Hematopoietic multipotent progenitor cell treated with erythropoietin and hydrocortisone succinate and interleukin-3 and kit ligand, for 15 days (in vitro differentiated cells): ENCODE data around the gene AUTS2.
"Not testable (repeated sequence)": the region's sequence is repeated elsewhere in the genome, so short reads cannot be mapped to it uniquely, and the experiment has no call there.

Experiments
- DNase-seq: peaks from one replicate; pipeline ENCODE4 v3.0.0-alpha.2; 2015; ENCODE audit warnings: low spot score

The AUTS2 gene

GRCh38 chr7:69761290-69761922 lies 163.1 kb downstream of the AUTS2 start:
- DNase-seq = no peak

DNA sequence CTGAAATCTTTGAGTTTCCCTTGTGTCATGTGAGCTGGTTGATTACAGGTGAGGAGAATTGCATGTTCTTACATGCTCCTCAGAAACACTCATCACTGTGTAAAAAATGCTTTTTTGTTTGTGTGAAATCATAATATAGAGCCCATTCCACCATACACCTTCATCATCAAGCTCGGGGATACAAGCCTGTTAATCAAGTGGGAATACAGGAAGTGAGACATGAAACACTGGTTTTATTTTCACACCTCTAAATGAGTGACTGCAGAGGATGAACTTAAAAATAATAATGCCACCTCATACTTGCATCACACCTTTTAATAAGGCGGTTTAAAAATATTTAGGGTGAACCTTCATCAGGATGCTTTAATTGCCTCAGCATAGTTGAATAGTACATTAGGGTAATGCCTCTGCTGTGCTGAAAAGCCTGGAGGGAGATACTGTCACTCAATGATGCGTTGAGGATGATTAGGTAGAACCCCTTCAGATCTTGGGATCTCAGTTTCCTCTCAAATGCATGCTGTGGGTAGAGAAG lies 164.6 kb downstream of the AUTS2 start:
- DNase-seq = no peak

- DNase-seq = no peak
These were observed 165.2 kb downstream of the AUTS2 start for GRCh38 chr7:69763513-69763912.

DNA sequence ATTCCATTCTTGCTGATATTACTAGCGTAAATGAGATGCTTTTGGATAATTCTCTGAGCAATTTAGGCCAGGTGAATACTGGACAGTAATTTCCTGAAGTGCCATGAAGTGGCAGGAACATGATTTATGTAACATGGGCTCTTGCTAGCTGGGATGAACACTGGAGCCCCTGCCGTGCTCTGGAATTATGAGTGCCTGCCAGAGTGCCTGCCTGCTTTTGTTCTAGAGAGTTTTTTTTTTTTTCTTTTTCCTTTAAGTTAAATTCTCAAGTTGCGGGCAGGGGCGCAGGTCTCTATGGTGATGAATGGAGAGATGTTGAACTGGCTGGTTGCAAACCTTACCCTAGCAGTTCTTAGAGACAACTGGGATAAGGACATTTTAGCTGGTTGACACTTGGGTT lies 165.9 kb downstream of the AUTS2 start:
- DNase-seq = no peak

GRCh38 chr7:69764681-69765080 lies 166.4 kb downstream of the AUTS2 start:
- DNase-seq = no peak

- DNase-seq = no peak
These were observed 167.6 kb downstream of the AUTS2 start for GRCh38 chr7:69765879-69766278.

DNA sequence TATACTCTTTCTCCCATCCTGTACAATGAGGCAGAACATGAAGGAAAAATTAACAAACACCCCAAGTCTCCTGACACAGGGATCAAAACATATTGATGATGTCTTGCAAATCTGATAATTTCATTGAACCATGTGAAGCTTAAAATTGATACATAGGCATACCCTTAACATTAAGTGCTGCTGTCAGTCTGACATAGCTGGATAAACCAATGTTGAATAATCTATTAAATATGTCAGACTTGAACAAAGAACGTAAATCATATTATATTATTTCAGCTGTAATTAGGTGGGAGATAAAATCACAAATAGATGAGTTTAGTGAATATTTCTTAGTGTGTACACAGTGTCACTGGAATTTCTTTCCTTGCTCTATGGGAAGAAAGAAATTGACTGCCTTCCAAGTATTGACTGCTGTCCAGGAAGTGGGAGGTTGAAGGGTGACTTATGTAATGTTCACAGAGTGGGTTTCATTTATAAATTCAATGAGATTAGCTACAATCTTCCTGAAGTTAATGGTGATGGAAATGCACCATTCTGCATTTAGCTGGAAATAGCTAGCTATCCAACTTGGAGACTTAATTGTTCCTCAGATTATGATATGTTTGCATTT lies 170.8 kb downstream of the AUTS2 start:
- DNase-seq = no peak

DNA sequence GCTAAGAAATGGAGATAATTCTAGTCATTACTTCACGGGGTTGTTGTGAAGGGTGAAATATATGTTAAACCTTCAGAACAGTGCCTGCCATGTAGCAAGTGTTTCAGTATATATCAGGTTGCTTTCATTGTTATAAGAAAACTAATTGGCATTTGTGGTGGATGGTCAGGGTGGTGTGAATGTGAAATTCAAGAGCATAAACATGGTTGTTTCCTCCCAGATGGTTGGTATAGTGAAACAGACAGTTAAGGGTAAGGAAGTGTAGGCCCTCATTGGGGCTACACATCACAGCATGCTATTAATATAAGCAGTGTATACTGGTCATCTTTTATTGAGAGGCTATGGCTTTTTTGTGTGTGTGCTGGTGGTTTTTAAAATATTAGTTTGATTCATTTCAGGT lies 171.6 kb downstream of the AUTS2 start:
- DNase-seq = no peak

- no peak for DNase-seq
These were observed 172.3 kb downstream of the AUTS2 start for GRCh38 chr7:69770613-69771012.

- no peak for DNase-seq
These were observed 174.6 kb downstream of the AUTS2 start for GRCh38 chr7:69772718-69773436.

DNA sequence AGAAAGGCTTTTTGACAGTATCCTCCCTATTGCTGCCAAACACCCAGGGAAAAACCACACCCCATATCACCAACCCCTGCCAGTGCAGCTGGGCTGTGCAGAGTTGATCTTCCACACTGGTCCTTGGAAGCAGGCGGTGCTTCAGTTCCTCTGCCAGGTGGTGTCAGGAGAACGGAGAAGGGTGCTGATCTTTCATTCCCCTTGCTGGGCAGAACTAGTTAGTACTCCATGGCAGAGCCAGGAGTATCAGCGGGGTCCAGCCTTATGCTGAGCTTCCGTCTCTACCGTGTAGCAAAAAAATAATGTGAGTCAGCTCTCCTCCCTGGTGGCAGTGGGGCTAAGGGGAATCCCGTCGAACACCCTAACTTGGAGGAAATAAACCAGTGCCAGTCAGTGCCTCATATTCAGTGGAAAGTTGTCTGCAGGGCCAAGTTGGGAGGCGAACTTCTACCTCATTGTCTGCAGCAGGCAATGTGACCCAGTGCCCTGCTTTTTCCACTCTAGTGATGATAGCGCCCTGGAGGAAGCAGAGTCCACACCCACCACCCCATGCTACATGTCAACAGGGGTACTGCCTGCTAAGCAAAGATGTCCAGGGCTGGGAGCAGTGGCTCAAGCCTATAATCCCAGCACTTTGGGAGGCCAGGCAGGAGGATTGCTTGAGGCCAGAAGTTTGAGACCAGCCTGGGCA lies 175.4 kb downstream of the AUTS2 start:
- no peak for DNase-seq

GRCh38 chr7:69775231-69775771 lies 177.0 kb downstream of the AUTS2 start:
- no peak for DNase-seq

DNA sequence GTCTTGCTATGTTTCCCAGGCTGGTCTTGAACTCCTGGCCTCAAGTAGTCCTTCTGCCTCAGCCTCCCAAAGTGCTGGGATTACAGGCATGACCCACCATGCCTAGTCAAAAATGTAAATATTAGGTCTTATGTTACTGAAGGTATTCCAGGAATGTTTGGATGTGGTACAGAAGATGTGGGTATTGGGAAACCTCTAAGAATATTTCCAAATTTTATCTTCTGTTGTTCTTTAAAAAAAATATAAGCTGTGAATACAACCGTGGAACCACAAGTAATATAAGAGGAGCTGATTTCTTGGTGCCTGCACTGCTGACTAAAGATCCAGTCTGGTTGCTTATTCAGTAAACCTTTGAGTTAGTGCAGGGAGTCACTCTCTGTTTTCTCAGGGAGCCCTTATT lies 178.3 kb downstream of the AUTS2 start:
- DNase-seq = no peak

GRCh38 chr7:69778138-69778537 lies 179.9 kb downstream of the AUTS2 start:
- no peak for DNase-seq

DNA sequence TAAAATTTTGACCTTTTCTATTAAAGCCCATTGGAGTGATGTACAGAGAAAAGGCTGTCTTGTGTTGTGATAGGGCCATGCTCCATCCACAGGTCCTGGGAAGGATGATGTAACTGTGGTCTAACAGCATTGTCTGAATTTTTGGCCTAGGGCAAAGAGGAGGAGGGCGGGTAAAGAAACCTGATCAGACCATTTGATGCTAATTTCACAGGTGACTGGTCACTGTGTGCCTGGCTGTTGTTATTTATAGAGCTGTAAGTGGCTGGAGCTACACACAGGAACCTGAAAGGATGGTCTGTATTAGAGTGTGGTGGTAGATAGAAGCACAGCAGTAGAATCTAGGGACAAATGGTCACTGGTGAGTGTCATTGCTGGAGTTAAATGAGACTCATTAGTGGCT lies 182.1 kb downstream of the AUTS2 start:
- no peak for DNase-seq

DNA sequence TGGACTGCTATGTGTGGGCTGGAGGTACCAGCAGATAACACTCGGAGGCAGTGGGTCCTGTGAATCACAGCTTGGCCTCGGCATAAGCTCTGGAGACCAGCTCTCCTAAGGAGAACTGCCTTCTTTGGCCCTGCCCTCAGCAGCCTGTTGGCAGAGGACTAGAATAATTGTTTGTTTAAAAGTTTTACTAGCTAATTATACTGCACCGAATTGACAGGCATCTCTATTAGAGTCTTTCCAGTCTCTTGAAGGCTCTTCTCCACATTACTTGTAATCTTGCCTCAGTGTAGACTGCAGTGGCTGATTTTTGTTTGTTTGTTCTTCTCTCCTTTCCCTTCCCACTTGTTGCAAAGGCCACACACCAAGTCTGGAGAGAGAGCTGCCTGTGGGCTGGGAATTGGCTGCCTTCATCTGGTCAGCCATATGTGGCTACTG lies 183.2 kb downstream of the AUTS2 start:
- no peak for DNase-seq

GRCh38 chr7:69782917-69783684 lies 184.8 kb downstream of the AUTS2 start:
- DNase-seq = no peak

- DNase-seq = not testable (repeated sequence)
These were observed 187.9 kb downstream of the AUTS2 start for GRCh38 chr7:69786130-69786529.

DNA sequence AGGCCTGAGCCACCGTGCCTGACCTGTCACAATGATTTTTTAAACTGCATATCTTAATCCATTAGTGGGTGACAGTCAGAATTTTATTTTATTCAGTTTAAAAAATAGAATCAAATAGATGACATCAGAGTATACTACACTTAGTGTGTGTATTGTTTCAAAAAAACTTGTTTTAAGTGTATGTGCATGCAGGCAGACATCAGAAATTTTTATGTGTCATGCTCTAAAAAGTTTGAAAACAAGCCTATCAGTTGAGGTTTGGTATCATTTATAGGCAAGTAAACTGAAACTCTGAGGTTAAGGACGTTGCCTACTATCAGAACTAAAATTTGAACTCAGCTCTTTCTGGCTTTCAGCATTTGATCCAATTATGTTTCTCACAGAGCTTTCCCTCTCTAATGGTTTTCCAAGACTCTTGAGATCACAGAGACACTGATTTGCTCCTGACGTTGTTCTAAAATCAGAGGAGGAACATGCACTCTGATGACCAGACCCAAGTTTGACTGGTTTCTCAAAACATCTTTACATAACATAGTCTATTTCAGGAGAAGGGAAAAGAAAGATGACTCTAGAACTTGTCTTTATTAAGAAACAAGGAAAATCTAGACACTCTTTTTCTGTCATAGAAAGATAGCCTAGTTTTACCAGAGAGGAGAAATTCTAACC lies 188.6 kb downstream of the AUTS2 start:
- DNase-seq = no peak

DNA sequence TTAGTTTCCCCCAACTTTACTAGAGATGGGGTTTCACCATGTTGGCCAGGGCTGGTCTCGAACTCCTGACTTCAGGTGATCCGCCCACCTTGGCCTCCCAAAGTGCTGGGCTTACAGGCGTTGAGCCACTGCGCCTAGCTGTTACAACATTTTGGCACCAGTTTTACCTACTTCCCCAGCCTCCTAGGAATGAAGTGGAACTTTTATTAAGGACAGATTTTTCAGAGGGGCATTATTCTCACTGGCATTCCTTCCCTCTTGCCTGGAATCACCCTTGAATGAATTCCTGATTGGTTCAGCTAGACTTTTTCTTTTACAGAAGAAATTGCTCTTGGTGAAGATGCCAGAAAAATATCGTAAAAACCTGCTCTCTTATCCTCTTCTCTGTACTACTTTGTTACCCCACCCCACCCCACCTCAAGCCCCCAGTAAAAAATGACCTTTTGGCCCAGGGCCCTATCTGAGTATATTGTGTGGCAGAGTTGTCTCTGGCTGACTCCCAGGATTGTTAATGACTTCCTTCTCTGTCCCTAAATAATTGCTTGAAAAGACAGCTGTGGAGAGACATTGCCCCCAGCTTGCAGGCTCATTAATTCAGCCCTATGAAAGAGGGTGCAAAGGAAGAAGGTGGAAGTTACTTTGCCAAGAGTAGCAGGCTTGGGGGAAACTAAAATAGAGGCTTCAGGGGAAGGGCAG lies 189.6 kb downstream of the AUTS2 start:
- DNase-seq = no peak
